Nephron progenitor cell (in vitro differentiated cells): ENCODE results near the gene IL18R1.

ENCODE experiments used
- DNase-seq: peaks from one replicate; pipeline ENCODE4 v3.0.0; 2021
- H3K27ac Mint-ChIP-seq: 2 replicates; pipeline ENCODE4 v1.8.0; 2021; ENCODE audit warnings: mild to moderate bottlenecking, moderate library complexity, mixed read lengths
- H3K27me3 Mint-ChIP-seq: 2 replicates; pipeline ENCODE4 v1.8.0; 2021; ENCODE audit warnings: mild to moderate bottlenecking, low read depth, mixed read lengths; ENCODE audit not compliant: poor library complexity
- H3K36me3 Mint-ChIP-seq: 2 replicates; pipeline ENCODE4 v1.8.0; 2021; ENCODE audit warnings: low read depth, mixed read lengths
- H3K4me1 Mint-ChIP-seq: 2 replicates; pipeline ENCODE4 v1.8.0; 2021; ENCODE audit warnings: mixed read lengths
- H3K4me3 Mint-ChIP-seq: 2 replicates; pipeline ENCODE4 v1.8.0; 2021; ENCODE audit warnings: mild to moderate bottlenecking, moderate library complexity, mixed read lengths
- H3K9me3 Mint-ChIP-seq: 2 replicates; pipeline ENCODE4 v1.8.0; 2021; ENCODE audit warnings: mild to moderate bottlenecking, moderate library complexity, mixed read lengths
- TF ChIP-seq, protein P1 (sequence below): fragments of 200-600 bp; sonication (generic); IDR thresholded peaks from 2 replicates; pipeline ENCODE4 v1.5.0; 2021; ENCODE audit warnings: antibody characterized with exemption

IL18R1 gene

GRCh38 chr2:102412199-102412598, 56.6 kb downstream of the IL18R1 start:
- DNase-seq = no peak
- no peaks in the 10 kb centered on the region for H3K36me3 Mint-ChIP-seq
- peaks cover 31% of the 10 kb centered on the region for H3K9me3 Mint-ChIP-seq
- no peak overlapping the region for H3K4me3 Mint-ChIP-seq
- TF ChIP-seq, protein P1, sequence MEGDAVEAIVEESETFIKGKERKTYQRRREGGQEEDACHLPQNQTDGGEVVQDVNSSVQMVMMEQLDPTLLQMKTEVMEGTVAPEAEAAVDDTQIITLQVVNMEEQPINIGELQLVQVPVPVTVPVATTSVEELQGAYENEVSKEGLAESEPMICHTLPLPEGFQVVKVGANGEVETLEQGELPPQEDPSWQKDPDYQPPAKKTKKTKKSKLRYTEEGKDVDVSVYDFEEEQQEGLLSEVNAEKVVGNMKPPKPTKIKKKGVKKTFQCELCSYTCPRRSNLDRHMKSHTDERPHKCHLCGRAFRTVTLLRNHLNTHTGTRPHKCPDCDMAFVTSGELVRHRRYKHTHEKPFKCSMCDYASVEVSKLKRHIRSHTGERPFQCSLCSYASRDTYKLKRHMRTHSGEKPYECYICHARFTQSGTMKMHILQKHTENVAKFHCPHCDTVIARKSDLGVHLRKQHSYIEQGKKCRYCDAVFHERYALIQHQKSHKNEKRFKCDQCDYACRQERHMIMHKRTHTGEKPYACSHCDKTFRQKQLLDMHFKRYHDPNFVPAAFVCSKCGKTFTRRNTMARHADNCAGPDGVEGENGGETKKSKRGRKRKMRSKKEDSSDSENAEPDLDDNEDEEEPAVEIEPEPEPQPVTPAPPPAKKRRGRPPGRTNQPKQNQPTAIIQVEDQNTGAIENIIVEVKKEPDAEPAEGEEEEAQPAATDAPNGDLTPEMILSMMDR = no peak
- H3K27ac Mint-ChIP-seq = no peak overlapping the region
- H3K4me1 Mint-ChIP-seq = no peaks in the 10 kb centered on the region
- H3K27me3 Mint-ChIP-seq = peaks cover 6% of the 10 kb centered on the region

DNA sequence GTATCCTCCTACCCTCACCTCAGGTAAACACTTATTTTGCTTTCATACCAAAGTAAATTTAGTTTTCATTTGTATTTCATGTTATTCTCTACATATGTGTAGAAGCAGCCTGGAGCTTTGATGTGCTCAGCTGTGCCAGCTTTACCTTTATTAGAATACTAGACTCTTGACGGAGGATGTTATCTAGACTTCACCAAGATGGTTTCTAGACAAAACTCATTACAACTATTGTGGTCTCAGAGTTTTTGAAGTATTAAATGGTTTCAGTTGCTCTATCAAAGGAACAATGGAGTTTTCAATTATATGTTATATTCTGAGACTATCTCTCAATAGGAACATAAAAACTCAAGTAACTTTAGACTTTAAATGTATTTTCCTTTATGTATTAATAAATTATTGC, 62.4 kb downstream of the IL18R1 start:
- Mint-ChIP-seq H3K27ac (no peak overlapping the region), H3K27me3 (peaks cover 30% of the 10 kb centered on the region), H3K9me3 (peaks cover 6% of the 10 kb centered on the region), H3K4me1 (no peaks in the 10 kb centered on the region), H3K36me3 (no peaks in the 10 kb centered on the region), H3K4me3 (no peak overlapping the region)
- TF ChIP-seq, protein P1 = no peak
- no peak for DNase-seq

DNA sequence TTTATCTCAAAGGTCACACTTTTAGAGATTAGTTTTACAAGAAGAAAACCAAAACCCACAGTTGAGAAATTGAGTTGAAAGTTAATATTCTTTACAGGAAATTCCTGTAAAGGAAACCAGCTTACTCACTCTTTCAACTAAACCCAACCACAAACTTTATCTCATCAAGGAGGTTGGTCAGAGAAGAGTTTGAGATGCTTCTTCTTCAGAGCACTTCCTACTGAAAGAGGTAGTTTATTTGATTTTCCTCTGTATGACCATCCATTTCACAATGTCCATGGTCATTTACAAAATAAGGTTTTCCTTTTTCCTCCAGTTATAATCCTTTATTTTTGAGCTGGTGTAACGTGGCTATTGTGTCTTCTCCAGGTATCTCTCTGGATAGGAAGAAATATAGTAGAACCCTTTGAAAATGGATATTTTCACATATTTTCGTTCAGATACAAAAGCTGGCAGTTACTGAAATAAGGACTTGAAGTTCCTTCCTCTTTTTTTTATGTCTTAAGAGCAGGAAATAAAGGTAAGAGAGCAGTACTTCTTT, 62.9 kb downstream of the IL18R1 start:
- H3K4me3 Mint-ChIP-seq = no peak overlapping the region
- TF ChIP-seq, protein P1 = no peak
- H3K27me3 Mint-ChIP-seq = peaks cover 29% of the 10 kb centered on the region
- H3K4me1 Mint-ChIP-seq = no peaks in the 10 kb centered on the region
- DNase-seq = no peak
- no peaks in the 10 kb centered on the region for H3K36me3 Mint-ChIP-seq
- H3K9me3 Mint-ChIP-seq = peaks cover under 1% of the 10 kb centered on the region
- H3K27ac Mint-ChIP-seq = no peak overlapping the region

GRCh38 chr2:102420290-102420689, 64.7 kb downstream of the IL18R1 start:
- Mint-ChIP-seq H3K27me3 (peaks cover 34% of the 10 kb centered on the region), H3K4me1 (no peaks in the 10 kb centered on the region), H3K27ac (no peak overlapping the region), H3K36me3 (no peaks in the 10 kb centered on the region), H3K4me3 (no peak overlapping the region), H3K9me3 (no peaks in the 10 kb centered on the region)
- TF ChIP-seq, protein P1 = no peak
- no peak for DNase-seq

DNA sequence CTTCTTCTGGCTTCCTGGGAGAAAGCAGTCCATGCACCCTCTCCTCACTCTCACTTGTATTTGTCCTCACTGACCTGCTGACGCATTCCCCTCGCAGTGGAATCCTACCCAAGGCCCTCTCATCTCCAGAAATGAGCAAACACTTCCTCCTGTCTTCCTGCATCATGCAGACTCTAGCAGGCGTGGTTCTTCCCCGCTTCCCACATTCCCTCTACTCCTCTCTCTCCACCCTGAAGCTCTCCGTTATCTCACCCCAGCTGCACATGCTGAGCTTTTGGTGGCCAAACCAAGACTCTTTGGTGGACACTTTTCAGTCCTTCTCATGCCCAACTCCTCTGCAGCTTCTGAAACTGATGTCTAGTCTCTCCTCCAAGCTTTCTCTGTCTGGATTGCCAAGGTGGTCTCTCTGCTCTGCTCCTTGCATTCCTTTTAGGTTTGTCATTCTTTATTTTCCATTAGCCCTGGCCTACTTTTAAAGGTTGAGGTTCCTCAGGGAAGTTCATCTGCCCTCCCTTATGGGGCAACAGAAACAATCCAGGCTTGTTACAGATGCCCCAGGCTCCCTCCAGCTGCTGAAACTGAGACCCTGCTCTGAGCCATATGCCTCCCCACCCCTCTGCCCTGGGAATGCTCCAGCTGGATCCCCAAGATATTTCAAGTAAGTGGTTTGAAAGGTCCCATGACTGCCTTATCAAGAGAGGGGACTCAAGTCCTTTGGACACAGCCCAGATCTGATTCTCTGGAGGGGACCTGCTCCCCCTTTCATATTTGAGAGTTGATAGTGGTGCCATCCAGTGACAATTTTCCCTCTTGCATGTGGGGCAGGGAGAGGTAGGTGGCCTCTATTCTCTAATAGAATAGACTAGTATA, 66.5 kb downstream of the IL18R1 start:
- Mint-ChIP-seq H3K27me3 (peaks cover 34% of the 10 kb centered on the region), H3K27ac (no peak overlapping the region), H3K4me1 (no peaks in the 10 kb centered on the region), H3K9me3 (no peaks in the 10 kb centered on the region), H3K4me3 (no peak overlapping the region), H3K36me3 (no peaks in the 10 kb centered on the region)
- TF ChIP-seq, protein P1 = no peak
- no peak for DNase-seq

DNA sequence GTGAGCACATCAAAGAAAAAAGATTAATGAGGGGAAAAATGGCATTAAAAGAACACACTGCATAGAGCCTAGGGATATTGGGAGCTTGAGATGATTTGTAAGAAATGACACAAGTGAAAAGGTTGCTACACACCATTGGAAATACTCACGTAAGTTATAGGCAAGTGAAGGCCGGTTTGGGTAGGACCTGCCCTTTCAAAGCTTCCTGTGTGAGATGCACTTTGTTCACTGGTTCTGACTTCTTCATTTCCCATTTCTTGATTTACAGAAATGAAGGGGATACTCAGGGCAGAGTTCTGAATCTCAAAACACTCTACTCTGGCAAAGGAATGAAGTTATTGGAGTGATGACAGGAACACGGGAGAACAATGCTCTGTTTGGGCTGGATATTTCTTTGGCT, 67.3 kb downstream of the IL18R1 start, which contains the start of gene IL18RAP:
IL18RAP (plus strand) TSS at position 251 of the 400 bp plus-strand sequence; CDS start at position 369, 118 bp downstream.
- Mint-ChIP-seq H3K36me3 (no peaks in the 10 kb centered on the region), H3K9me3 (peaks cover 4% of the 10 kb centered on the region), H3K4me3 (no peak within 1 kb of the TSS), H3K27me3 (peaks cover 33% of the 10 kb centered on the region), H3K4me1 (no peaks in the 10 kb centered on the region), H3K27ac (no peak within 1 kb of the TSS)
- TF ChIP-seq, protein P1 = no peak
- no peak for DNase-seq
